T-cell (primary cell): ENCODE results near the gene PTPRD. TPM values are rescaled to one million over a fixed set of nuclear protein-coding genes. Genes with fewer than 3 reads are reported as not detected.

Source experiments
- ATAC-seq, 4 experiments: fragments of 200-7000 bp in 3 of 4; fragments of 150-1000 bp in 1 of 4; cut with Tn5 transposase; replicated peaks in 1 of 4; 1 replicate in 3 of 4; 2 replicates in 1 of 4; pipeline ENCODE4 v1.10.0; 2021; ENCODE audit warnings: moderate library complexity in 3 of 4, mild to moderate bottlenecking in 2 of 4, moderate number of reproducible peaks in 1 of 4
- CTCF ChIA-PET, 2 donors: fragments of 300-600 bp; sonication (Branson Sonifier 250); formaldehyde crosslinking; loops; one replicate each; lab custom pipeline; 2022; ENCODE audit warnings: antibody characterized with exemption in 2 of 2; lab: Charles Lee
- POLR2A ChIA-PET, 2 donors: fragments of 300-600 bp; sonication (Branson Sonifier 250); formaldehyde crosslinking; loops; one replicate each; lab custom pipeline; 2022; ENCODE audit warnings: antibody characterized with exemption in 2 of 2; lab: Charles Lee
- DNase-seq, 35 experiments: peaks; one replicate each; pipeline versions ENCODE4 v3.0.0 to v3.0.0-alpha.2; 2013 to 2023
- H3K27ac ChIP-seq: one replicate; pipeline ENCODE4 v1.5.1; 2013; ENCODE audit warnings: low read length
- H3K27me3 ChIP-seq, 2 experiments: replicated peaks in 1 of 2; 1 replicate in 1 of 2; 2 replicates in 1 of 2; pipeline versions ENCODE4 v1.6.1 to v1.7.0; 2013; ENCODE audit warnings: low read length in 1 of 2, mixed read lengths in 1 of 2; ENCODE audit not compliant: control insufficient read depth in 2 of 2, insufficient read depth in 2 of 2; ENCODE audit errors: extremely low read depth in 1 of 2
- H3K36me3 ChIP-seq, 2 donors: 1 replicate in 1 of 2; 2 replicates in 1 of 2; pipeline versions ENCODE4 v1.6.1 to v1.7.0; 2013; ENCODE audit warnings: low read length in 1 of 2; ENCODE audit not compliant: control insufficient read depth in 2 of 2, insufficient read depth in 1 of 2; ENCODE audit errors: extremely low read depth in 1 of 2
- H3K4me1 ChIP-seq, 2 experiments: 1 replicate in 1 of 2; 2 replicates in 1 of 2; pipeline versions ENCODE4 v1.6.1 to v1.7.0; 2013; ENCODE audit warnings: low read length in 2 of 2, mixed read lengths in 1 of 2; ENCODE audit not compliant: insufficient read depth in 2 of 2, control insufficient read depth in 1 of 2; ENCODE audit errors: extremely low read depth in 1 of 2
- H3K4me3 ChIP-seq, 2 donors: 1 replicate in 1 of 2; 2 replicates in 1 of 2; pipeline versions ENCODE4 v1.5.1 to v1.7.0; 2013; ENCODE audit warnings: mild to moderate bottlenecking in 2 of 2, low read length in 1 of 2, moderate library complexity in 1 of 2; ENCODE audit not compliant: control insufficient read depth in 1 of 2; ENCODE audit errors: extremely low read depth in 1 of 2
- H3K9me3 ChIP-seq: 2 replicates; pipeline ENCODE4 v1.7.0; 2013
- H3K27ac Mint-ChIP-seq, 2 donors: one replicate each; pipeline ENCODE4 v1.8.0; 2020 to 2021; ENCODE audit warnings: mild to moderate bottlenecking in 2 of 2, mixed read lengths in 2 of 2
- H3K27me3 Mint-ChIP-seq, 2 donors: one replicate each; pipeline ENCODE4 v1.8.0; 2021 to 2022; ENCODE audit warnings: mixed read lengths in 2 of 2
- H3K36me3 Mint-ChIP-seq: one replicate; pipeline ENCODE4 v1.8.0; 2021; ENCODE audit warnings: mixed read lengths
- H3K4me1 Mint-ChIP-seq, 3 donors: one replicate each; pipeline ENCODE4 v1.8.0; 2020 to 2022; ENCODE audit warnings: mixed read lengths in 3 of 3, mild to moderate bottlenecking in 1 of 3
- H3K4me3 Mint-ChIP-seq, 3 donors: one replicate each; pipeline ENCODE4 v1.8.0; 2020 to 2022; ENCODE audit warnings: mild to moderate bottlenecking in 3 of 3, mixed read lengths in 3 of 3, moderate library complexity in 3 of 3
- H3K9me3 Mint-ChIP-seq, 3 donors: one replicate each; pipeline ENCODE4 v1.8.0; 2020 to 2022; ENCODE audit warnings: mixed read lengths in 3 of 3
- WGBS: methylation state at CpG from one replicate; pipeline ENCODE4 v1.1.5; 2013; ENCODE audit warnings: missing lambda C conversion rate; ENCODE audit not compliant: insufficient coverage; 5-methylcytosine and 5-hydroxymethylcytosine counted together
- total RNA-seq, 35 experiments: library from RNA in 6 of 35; stranded (reverse) in 6 of 35; fragments of 120-200 nt in 1 of 35; gene quantifications; one replicate each; pipeline versions ENCODE4 v1.2.1 to v1.2.4 and lab custom pipeline; 2013 to 2026

The PTPRD gene
- total RNA-seq, 5 donors from 2014 or later (not counting 1 experiment from before 2014, with no cell fraction given), result 0.13 to 0.61 (median 0.38) TPM; not detected in 2

DNA sequence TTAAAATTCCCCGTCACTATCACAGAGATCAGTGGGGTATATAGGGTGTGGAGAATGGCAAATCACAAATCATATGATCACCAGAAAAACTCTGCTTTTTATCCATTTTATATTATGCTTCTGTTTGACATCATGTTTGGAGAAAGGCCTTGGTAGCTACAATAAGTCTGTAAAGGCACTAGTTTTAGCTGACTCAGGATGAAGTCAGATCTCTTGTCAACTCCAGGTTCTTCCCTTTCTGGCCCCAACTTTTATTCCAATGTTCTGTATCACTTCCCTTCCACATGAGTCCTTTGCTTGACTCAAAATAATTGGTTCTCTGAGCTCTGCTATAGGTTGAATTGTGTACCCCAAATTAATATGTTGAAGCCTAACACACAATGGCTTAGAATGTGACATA, 484.9 kb downstream of the PTPRD start:
- H3K27me3 Mint-ChIP-seq, result no peaks in the 10 kb centered on the region
- no CpG with 5 or more reads among the region's 1 CpG for WGBS
- no peaks in the 10 kb centered on the region for H3K4me1 Mint-ChIP-seq
- no peak overlapping the region for H3K4me3 Mint-ChIP-seq
- no peaks in the 10 kb centered on the region for H3K36me3 Mint-ChIP-seq
- peaks cover 4 to 10% (median 4%) of the 10 kb centered on the region in 3 donors for H3K9me3 Mint-ChIP-seq
- POLR2A ChIA-PET, result no interaction called here
- H3K4me1 ChIP-seq, result no peaks in the 10 kb centered on the region
- no peaks in the 10 kb centered on the region for H3K27me3 ChIP-seq
- no peaks in the 10 kb centered on the region for H3K36me3 ChIP-seq
- H3K27ac ChIP-seq, result no peak overlapping the region
- H3K27ac Mint-ChIP-seq, result no peak overlapping the region
- ATAC-seq (no peak), DNase-seq (no peak)
- no peak overlapping the region for H3K4me3 ChIP-seq
- CTCF ChIA-PET, result no interaction called here
- no peaks in the 10 kb centered on the region for H3K9me3 ChIP-seq

DNA sequence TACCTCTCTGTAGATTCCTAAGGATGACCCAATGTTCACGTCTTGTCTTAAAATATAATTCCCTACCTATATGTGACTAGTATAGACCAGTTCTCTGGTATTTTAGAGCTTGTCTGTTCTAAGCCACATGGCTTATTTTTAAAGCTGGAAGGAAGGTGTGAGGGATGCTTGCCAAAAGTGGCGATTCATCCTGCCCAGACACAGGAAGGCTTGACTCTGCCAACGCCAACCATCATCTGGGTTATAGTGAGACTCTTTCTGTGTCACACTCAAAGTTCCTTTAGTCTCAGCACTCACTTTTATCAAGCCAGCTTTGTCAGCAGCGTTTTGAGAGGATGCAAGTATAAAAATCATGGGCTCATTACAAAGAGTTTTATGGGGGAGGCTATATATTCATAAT, 500.0 kb downstream of the PTPRD start:
- no peaks in the 10 kb centered on the region for H3K36me3 ChIP-seq
- Mint-ChIP-seq H3K27ac (no peak overlapping the region), H3K27me3 (no peaks in the 10 kb centered on the region), H3K9me3 (peaks cover 0 to 15% (median 7%) of the 10 kb centered on the region in 3 donors), H3K4me1 (no peaks in the 10 kb centered on the region), H3K4me3 (no peak overlapping the region), H3K36me3 (no peaks in the 10 kb centered on the region)
- H3K4me3 ChIP-seq, result no peak overlapping the region
- H3K27me3 ChIP-seq, result no peaks in the 10 kb centered on the region
- DNase-seq, result no peak
- ChIA-PET CTCF (no interaction called here), POLR2A (interaction anchor here in 1 of 2 donors (0.6 kb wide), 1 partner anchor 256 kb away, joined by 3 read pairs; no protein-coding TSS in a partner anchor)
- ATAC-seq, result no peak
- no peaks in the 10 kb centered on the region for H3K9me3 ChIP-seq
- H3K27ac ChIP-seq, result no peak overlapping the region
- H3K4me1 ChIP-seq, result no peaks in the 10 kb centered on the region
- no CpG with 5 or more reads among the region's 4 CpGs for WGBS

DNA sequence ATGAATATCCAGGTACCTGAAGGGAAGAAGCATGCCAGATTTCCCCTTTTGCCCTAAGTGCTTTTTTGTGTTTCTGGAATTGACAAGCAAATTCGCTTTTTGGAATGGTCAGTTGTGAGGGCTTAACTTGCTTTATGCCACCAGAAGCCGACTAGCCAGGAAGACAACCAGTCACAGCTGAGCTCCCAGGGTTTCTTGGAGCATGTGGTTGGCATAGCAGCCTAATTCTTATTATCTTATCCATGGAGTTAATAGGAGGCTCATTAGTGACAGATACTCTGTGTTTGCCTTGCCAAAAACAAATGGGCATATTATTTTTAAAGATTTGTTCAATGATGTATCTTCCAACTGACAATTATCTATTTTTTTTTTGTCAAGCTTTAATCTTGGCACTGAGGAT, 500.7 kb downstream of the PTPRD start:
- Histone ChIP-seq H3K9me3 (no peaks in the 10 kb centered on the region), H3K4me3 (no peak overlapping the region), H3K27me3 (no peaks in the 10 kb centered on the region), H3K4me1 (no peaks in the 10 kb centered on the region), H3K27ac (no peak overlapping the region), H3K36me3 (no peaks in the 10 kb centered on the region)
- no peak overlapping the region for H3K27ac Mint-ChIP-seq
- H3K36me3 Mint-ChIP-seq, result no peaks in the 10 kb centered on the region
- no peak for ATAC-seq
- no peaks in the 10 kb centered on the region for H3K4me1 Mint-ChIP-seq
- ChIA-PET POLR2A (no interaction called here), CTCF (no interaction called here)
- peaks cover under 1 to 16% (median 8%) of the 10 kb centered on the region in 3 donors for H3K9me3 Mint-ChIP-seq
- 0% methylated on average over 1 of the region's 2 CpGs for WGBS
- no peak for DNase-seq
- no peaks in the 10 kb centered on the region for H3K27me3 Mint-ChIP-seq
- no peak overlapping the region for H3K4me3 Mint-ChIP-seq

DNA sequence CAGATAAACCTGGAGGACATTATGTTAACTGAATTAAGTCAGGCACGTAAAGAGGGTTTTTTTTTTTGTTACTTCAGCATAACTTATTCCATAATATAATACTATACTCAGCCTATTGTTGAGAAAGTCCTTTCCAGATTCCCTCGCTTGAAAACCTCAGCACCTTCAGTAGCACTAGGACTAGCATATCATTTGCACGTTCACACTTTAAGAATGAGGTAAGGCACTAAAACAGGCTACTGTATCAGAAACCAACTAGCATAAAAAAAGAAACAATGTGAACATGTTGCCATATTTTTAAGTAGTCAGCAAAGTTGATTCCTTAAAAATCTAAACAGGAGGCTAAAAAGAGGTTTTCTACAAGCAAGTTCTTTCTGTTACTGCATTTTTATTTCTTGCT, 504.0 kb downstream of the PTPRD start:
- ChIA-PET POLR2A (no interaction called here), CTCF (no interaction called here)
- H3K9me3 ChIP-seq, result no peaks in the 10 kb centered on the region
- H3K4me1 Mint-ChIP-seq, result no peaks in the 10 kb centered on the region
- H3K27me3 Mint-ChIP-seq, result no peaks in the 10 kb centered on the region
- H3K27me3 ChIP-seq, result no peaks in the 10 kb centered on the region
- no peak for ATAC-seq
- H3K27ac Mint-ChIP-seq, result no peak overlapping the region
- H3K36me3 Mint-ChIP-seq, result no peaks in the 10 kb centered on the region
- H3K4me1 ChIP-seq, result no peaks in the 10 kb centered on the region
- H3K4me3 ChIP-seq, result no peak overlapping the region
- H3K36me3 ChIP-seq, result no peaks in the 10 kb centered on the region
- H3K27ac ChIP-seq, result no peak overlapping the region
- 60% methylated on average over 1 of the region's 3 CpGs for WGBS
- peaks cover 6 to 17% (median 13%) of the 10 kb centered on the region in 3 donors for H3K9me3 Mint-ChIP-seq
- no peak overlapping the region for H3K4me3 Mint-ChIP-seq
- no peak for DNase-seq

DNA sequence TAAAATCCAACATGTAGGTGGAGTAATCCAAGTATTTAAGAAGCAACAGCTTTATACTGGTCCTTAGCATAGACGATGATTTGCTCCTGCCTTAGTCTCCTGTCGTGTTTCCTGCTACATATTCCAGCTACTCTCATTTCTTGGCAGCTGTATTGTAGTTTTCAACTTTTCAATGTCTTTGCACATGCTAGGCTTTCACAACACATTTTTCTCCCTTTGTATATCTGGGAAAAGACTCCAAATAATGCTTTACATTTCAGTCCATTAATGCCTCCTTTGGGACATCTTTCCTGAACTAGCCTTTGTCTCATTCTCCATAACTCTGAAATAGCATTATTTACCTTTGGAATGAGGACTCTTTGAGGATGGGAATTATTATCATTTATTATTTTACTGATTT, 508.0 kb downstream of the PTPRD start:
- ChIA-PET CTCF (interaction anchor here in 1 of 2 donors (0.6 kb wide), 1 partner anchor 45 kb away, joined by 3 read pairs; no protein-coding TSS in a partner anchor), POLR2A (no interaction called here)
- no peaks in the 10 kb centered on the region for H3K27me3 ChIP-seq
- no peak overlapping the region for H3K4me3 Mint-ChIP-seq
- H3K4me3 ChIP-seq, result no peak overlapping the region
- no peaks in the 10 kb centered on the region for H3K36me3 ChIP-seq
- H3K27me3 Mint-ChIP-seq, result no peaks in the 10 kb centered on the region
- H3K36me3 Mint-ChIP-seq, result no peaks in the 10 kb centered on the region
- WGBS, result 100% methylated on average over 1 of the region's 2 CpGs
- H3K9me3 Mint-ChIP-seq, result peaks cover 6 to 18% (median 7%) of the 10 kb centered on the region in 3 donors
- no peaks in the 10 kb centered on the region for H3K4me1 Mint-ChIP-seq
- ATAC-seq (no peak), DNase-seq (no peak)
- no peaks in the 10 kb centered on the region for H3K9me3 ChIP-seq
- no peak overlapping the region for H3K27ac Mint-ChIP-seq
- no peak overlapping the region for H3K27ac ChIP-seq
- H3K4me1 ChIP-seq, result no peaks in the 10 kb centered on the region

DNA sequence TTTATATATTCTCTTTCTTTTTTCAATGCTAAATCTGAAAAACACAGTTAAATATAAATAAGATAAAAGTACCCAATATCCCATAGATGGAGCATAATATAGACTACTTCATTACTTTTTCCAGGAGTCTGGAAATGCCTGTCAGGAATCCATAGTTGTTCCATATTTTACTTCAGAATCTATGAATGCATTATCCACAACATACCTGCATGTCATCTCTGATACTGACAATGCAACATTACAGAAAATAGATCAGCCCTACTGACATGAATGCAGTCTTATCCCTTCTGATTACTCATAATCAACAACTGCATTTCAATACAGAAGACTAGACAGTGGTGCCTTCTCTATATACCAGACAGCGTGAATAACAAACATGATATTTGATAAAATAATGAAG, 517.6 kb downstream of the PTPRD start:
- CTCF ChIA-PET, result no interaction called here
- POLR2A ChIA-PET, result no interaction called here
- ATAC-seq, result no peak

DNA sequence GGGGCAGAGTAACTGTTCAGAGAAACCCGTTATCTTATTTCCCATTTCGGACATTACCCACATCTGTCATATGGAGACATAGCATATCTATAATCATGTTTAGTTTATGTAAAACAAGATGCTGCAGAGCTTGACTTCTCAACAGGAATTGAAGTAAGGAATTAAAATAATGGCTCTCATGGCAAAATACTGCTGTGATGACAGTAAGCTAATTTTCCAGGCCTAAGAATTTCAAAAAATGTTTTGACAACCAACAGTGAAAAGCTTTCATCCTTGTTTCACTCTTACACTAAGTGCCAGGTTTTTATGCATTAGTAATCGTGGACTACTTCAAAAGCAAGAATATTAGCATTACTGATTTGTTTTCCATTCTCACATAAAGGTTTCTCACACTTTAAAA, 518.2 kb downstream of the PTPRD start:
- Histone ChIP-seq H3K9me3 (no peaks in the 10 kb centered on the region), H3K4me1 (no peaks in the 10 kb centered on the region), H3K36me3 (no peaks in the 10 kb centered on the region), H3K4me3 (no peak overlapping the region), H3K27ac (no peak overlapping the region), H3K27me3 (no peaks in the 10 kb centered on the region)
- H3K36me3 Mint-ChIP-seq, result no peaks in the 10 kb centered on the region
- DNase-seq (no peak), ATAC-seq (no peak)
- WGBS, result no CpG with 5 or more reads among the region's 3 CpGs
- H3K9me3 Mint-ChIP-seq, result peaks cover 4 to 18% (median 8%) of the 10 kb centered on the region in 3 donors
- no peaks in the 10 kb centered on the region for H3K4me1 Mint-ChIP-seq
- no peaks in the 10 kb centered on the region for H3K27me3 Mint-ChIP-seq
- no peak overlapping the region for H3K27ac Mint-ChIP-seq
- ChIA-PET CTCF (interaction anchor here (0.7 to 1.3 kb wide), 2 partner anchors 8 to 233 kb away, joined by 3 to 6 read pairs; no protein-coding TSS in a partner anchor), POLR2A (no interaction called here)
- no peak overlapping the region for H3K4me3 Mint-ChIP-seq

More for the DNA sequence above, 517.6 kb downstream of the PTPRD start:
- Mint-ChIP-seq H3K4me1 (no peaks in the 10 kb centered on the region), H3K36me3 (no peaks in the 10 kb centered on the region), H3K9me3 (peaks cover 4 to 18% (median 8%) of the 10 kb centered on the region in 3 donors), H3K4me3 (no peak overlapping the region), H3K27ac (no peak overlapping the region), H3K27me3 (no peaks in the 10 kb centered on the region)
- Histone ChIP-seq H3K36me3 (no peaks in the 10 kb centered on the region), H3K9me3 (no peaks in the 10 kb centered on the region), H3K27ac (no peak overlapping the region), H3K4me1 (no peaks in the 10 kb centered on the region), H3K27me3 (no peaks in the 10 kb centered on the region), H3K4me3 (no peak overlapping the region)
- no peak for DNase-seq
- WGBS, result no CpG with 5 or more reads among the region's 1 CpG
